Neural progenitor cell (in vitro differentiated cells): ENCODE data around the gene KIF1B. TPM values are rescaled to one million over a fixed set of nuclear protein-coding genes. Genes with fewer than 3 reads are reported as not detected.

ENCODE experiments used
- DNase-seq: peaks from one replicate; pipeline ENCODE4 v3.0.0-alpha.2; 2016; ENCODE audit warnings: low spot score
- H2AFZ ChIP-seq: fragments of 200-600 bp; sonication (generic); replicated peaks from 2 replicates; pipeline ENCODE4 v1.6.1; 2016; ENCODE audit warnings: antibody characterized with exemption
- H3F3A ChIP-seq: fragments of 200-600 bp; sonication (generic); 2 replicates; pipeline ENCODE4 v1.6.1; 2016; ENCODE audit warnings: antibody characterized with exemption, low read depth
- H3K27ac ChIP-seq: fragments of 200-600 bp; sonication (generic); 2 replicates; pipeline ENCODE4 v1.5.1; 2016; ENCODE audit warnings: mild to moderate bottlenecking
- H3K27me3 ChIP-seq: fragments of 200-600 bp; sonication (generic); 2 replicates; pipeline ENCODE4 v1.6.1; 2016; ENCODE audit warnings: mild to moderate bottlenecking, moderate library complexity
- H3K36me3 ChIP-seq: fragments of 200-600 bp; sonication (generic); 2 replicates; pipeline ENCODE4 v1.5.1; 2016
- H3K4me1 ChIP-seq: fragments of 200-600 bp; sonication (generic); 2 replicates; pipeline ENCODE4 v1.6.1; 2016; ENCODE audit warnings: mixed run types
- H3K4me2 ChIP-seq: fragments of 200-600 bp; sonication (generic); 2 replicates; pipeline ENCODE4 v1.6.1; 2016
- H3K4me3 ChIP-seq: fragments of 200-600 bp; sonication (generic); 2 replicates; pipeline ENCODE4 v1.5.1; 2016
- H3K79me2 ChIP-seq: fragments of 200-600 bp; sonication (generic); 2 replicates; pipeline ENCODE4 v1.6.1; 2016; ENCODE audit warnings: low read depth
- H3K9ac ChIP-seq: fragments of 200-600 bp; sonication (generic); 2 replicates; pipeline ENCODE4 v1.6.1; 2016
- H3K9me3 ChIP-seq: fragments of 200-600 bp; sonication (generic); 2 replicates; pipeline ENCODE4 v1.5.1; 2016; ENCODE audit warnings: low read depth
- H4K20me1 ChIP-seq: fragments of 200-600 bp; sonication (generic); 2 replicates; pipeline ENCODE4 v1.6.1; 2016; ENCODE audit warnings: low read depth
- H3K27ac Mint-ChIP-seq: 3 replicates; pipeline ENCODE4 v1.8.0; 2021; ENCODE audit warnings: mixed read lengths
- H3K27me3 Mint-ChIP-seq: 2 replicates; pipeline ENCODE4 v1.8.0; 2022; ENCODE audit warnings: low read depth, mild to moderate bottlenecking, inconsistent platforms, moderate library complexity, mixed read lengths; ENCODE audit not compliant: insufficient read depth
- H3K36me3 Mint-ChIP-seq: 3 replicates; pipeline ENCODE4 v1.8.0; 2021; ENCODE audit warnings: mixed read lengths
- H3K4me1 Mint-ChIP-seq: 3 replicates; pipeline ENCODE4 v1.8.0; 2021; ENCODE audit warnings: mixed read lengths
- H3K4me3 Mint-ChIP-seq: 3 replicates; pipeline ENCODE4 v1.8.0; 2021; ENCODE audit warnings: mild to moderate bottlenecking, moderate library complexity, mixed read lengths
- H3K9me3 Mint-ChIP-seq: 3 replicates; pipeline ENCODE4 v1.8.0; 2020; ENCODE audit warnings: mixed read lengths
- CTCF ChIP-seq: fragments of 200-600 bp; sonication (generic); IDR thresholded peaks from 2 replicates; pipeline ENCODE4 v1.5.1; 2017; ENCODE audit warnings: antibody characterized with exemption, mild to moderate bottlenecking
- EZH2 ChIP-seq: fragments of 200-600 bp; sonication (generic); IDR thresholded peaks from 2 replicates; pipeline ENCODE4 v1.6.1; 2017; ENCODE audit warnings: antibody characterized with exemption, mild to moderate bottlenecking, moderate library complexity
- EZH2phosphoT487 ChIP-seq: fragments of 200-600 bp; sonication (generic); IDR thresholded peaks from 2 replicates; pipeline ENCODE4 v1.6.1; 2017; ENCODE audit warnings: antibody characterized with exemption
- total RNA-seq: library from RNA; depleted of rRNA; stranded (reverse); fragments of >200 nt; gene quantifications from 2 replicates; pipeline ENCODE4 v1.2.3, GENCODE V29; 2015; ENCODE audit warnings: low replicate concordance

The KIF1B gene
- total RNA-seq, 1 donor from 2014 or later = 52.0 TPM

- H3K27ac Mint-ChIP-seq = no peak overlapping the region
- Histone ChIP-seq H3K79me2 (peaks cover 97% of the 10 kb centered on the region), H3K4me1 (no peaks in the 10 kb centered on the region), H3K9me3 (no peaks in the 10 kb centered on the region), H3F3A (peaks cover 2% of the 10 kb centered on the region), H3K4me2 (no peak overlapping the region), H3K9ac (no peak overlapping the region), H3K27me3 (no peaks in the 10 kb centered on the region), H2AFZ (no peak overlapping the region), H3K27ac (no peak overlapping the region), H3K4me3 (no peak overlapping the region), H3K36me3 (no peaks in the 10 kb centered on the region), H4K20me1 (peaks cover 26% of the 10 kb centered on the region)
- H3K4me1 Mint-ChIP-seq = peaks cover 6% of the 10 kb centered on the region
- peaks cover 15% of the 10 kb centered on the region for H3K9me3 Mint-ChIP-seq
- no peak for DNase-seq
- TF ChIP-seq CTCF (no peak), EZH2 (no peak), EZH2phosphoT487 (no peak)
- peaks cover 3% of the 10 kb centered on the region for H3K27me3 Mint-ChIP-seq
- peaks cover 56% of the 10 kb centered on the region for H3K36me3 Mint-ChIP-seq
- no peak overlapping the region for H3K4me3 Mint-ChIP-seq
Measured at GRCh38 chr1:10242135-10242534, 31.8 kb downstream of the KIF1B start.

GRCh38 chr1:10242811-10243210, 32.4 kb downstream of the KIF1B start:
- no peak overlapping the region for H3K9ac ChIP-seq
- peaks cover 97% of the 10 kb centered on the region for H3K79me2 ChIP-seq
- no peak overlapping the region for H3K4me2 ChIP-seq
- H3K9me3 ChIP-seq = no peaks in the 10 kb centered on the region
- H3K4me3 ChIP-seq = no peak overlapping the region
- peaks cover 15% of the 10 kb centered on the region for H3K9me3 Mint-ChIP-seq
- H3K4me1 ChIP-seq = no peaks in the 10 kb centered on the region
- no peaks in the 10 kb centered on the region for H3K27me3 ChIP-seq
- H3K36me3 Mint-ChIP-seq = peaks cover 58% of the 10 kb centered on the region
- H3K27ac ChIP-seq = no peak overlapping the region
- DNase-seq = no peak
- H3K27ac Mint-ChIP-seq = no peak overlapping the region
- no peak overlapping the region for H2AFZ ChIP-seq
- peaks cover 6% of the 10 kb centered on the region for H3K4me1 Mint-ChIP-seq
- H4K20me1 ChIP-seq = peaks cover 26% of the 10 kb centered on the region
- no peak overlapping the region for H3K4me3 Mint-ChIP-seq
- no peaks in the 10 kb centered on the region for H3K36me3 ChIP-seq
- peaks cover 3% of the 10 kb centered on the region for H3K27me3 Mint-ChIP-seq
- TF ChIP-seq CTCF (no peak), EZH2 (no peak), EZH2phosphoT487 (no peak)
- peaks cover 2% of the 10 kb centered on the region for H3F3A ChIP-seq

GRCh38 chr1:10245674-10246073, 35.3 kb downstream of the KIF1B start:
- peaks cover 99% of the 10 kb centered on the region for H3K79me2 ChIP-seq
- H3K4me2 ChIP-seq = no peak overlapping the region
- no peak overlapping the region for H3K9ac ChIP-seq
- H3K36me3 ChIP-seq = no peaks in the 10 kb centered on the region
- no peak for TF ChIP-seq CTCF
- no peak for TF ChIP-seq EZH2
- no peak for TF ChIP-seq EZH2phosphoT487
- H3K9me3 ChIP-seq = no peaks in the 10 kb centered on the region
- Mint-ChIP-seq H3K4me1 (peaks cover 10% of the 10 kb centered on the region), H3K4me3 (no peak overlapping the region), H3K27ac (peak overlapping the region; percentile 64), H3K9me3 (peaks cover 15% of the 10 kb centered on the region), H3K36me3 (peaks cover 64% of the 10 kb centered on the region), H3K27me3 (peaks cover 4% of the 10 kb centered on the region)
- no peaks in the 10 kb centered on the region for H3K27me3 ChIP-seq
- no peak for DNase-seq
- no peak overlapping the region for H2AFZ ChIP-seq
- peaks cover 3% of the 10 kb centered on the region for H3K4me1 ChIP-seq
- peaks cover 30% of the 10 kb centered on the region for H4K20me1 ChIP-seq
- H3K4me3 ChIP-seq = no peak overlapping the region
- H3K27ac ChIP-seq = no peak overlapping the region
- no peaks in the 10 kb centered on the region for H3F3A ChIP-seq
